Fibroblast of the conjunctiva (primary cell): ENCODE data around the gene MTERF2.

Experiments used
- DNase-seq: peaks from one replicate; pipeline ENCODE4 v3.0.0-alpha.2; 2010; ENCODE audit warnings: low read depth

MTERF2 gene

GRCh38 chr12:106987846-106988245, 900 bp upstream of the MTERF2 start:
- no peak for DNase-seq

- DNase-seq, result no peak
These were observed 811 bp downstream of the MTERF2 start for GRCh38 chr12:106986135-106986534.

- no peak for DNase-seq
These were observed 1.5 kb downstream of the MTERF2 start for GRCh38 chr12:106985479-106985878.

GRCh38 chr12:106984588-106985137, 2.3 kb downstream of the MTERF2 start:
- no peak for DNase-seq

GRCh38 chr12:106982229-106982628, 4.7 kb downstream of the MTERF2 start:
- DNase-seq, result no peak

- peak; percentile 43 for DNase-seq
These were observed 5.2 kb downstream of the MTERF2 start for GRCh38 chr12:106981788-106982187.

- DNase-seq, result no peak
These were observed 6.0 kb downstream of the MTERF2 start for GRCh38 chr12:106980944-106981343.

- DNase-seq, result no peak
These were observed 8.7 kb downstream of the MTERF2 start for GRCh38 chr12:106978035-106978800.

GRCh38 chr12:106976668-106977067, 10.3 kb downstream of the MTERF2 start:
- DNase-seq, result no peak

- DNase-seq, result peak; percentile 76
These were observed 10.8 kb downstream of the MTERF2 start for GRCh38 chr12:106975993-106976658.

GRCh38 chr12:106975098-106975497, 11.8 kb downstream of the MTERF2 start:
- DNase-seq, result no peak

- no peak for DNase-seq
These were observed 12.4 kb downstream of the MTERF2 start for GRCh38 chr12:106974511-106974910.

- DNase-seq, result no peak
These were observed 13.4 kb downstream of the MTERF2 start for GRCh38 chr12:106973545-106973944.

GRCh38 chr12:106971065-106971464, 15.9 kb downstream of the MTERF2 start:
- no peak for DNase-seq

- no peak for DNase-seq
These were observed 22.4 kb downstream of the MTERF2 start for GRCh38 chr12:106964526-106964925.

- DNase-seq, result no peak
These were observed 24.7 kb downstream of the MTERF2 start for GRCh38 chr12:106962286-106962685.

GRCh38 chr12:106960443-106960842, 26.5 kb downstream of the MTERF2 start:
- no peak for DNase-seq

- DNase-seq, result no peak
These were observed 29.4 kb downstream of the MTERF2 start for GRCh38 chr12:106957583-106957982.

- peak; percentile 43 for DNase-seq
These were observed 30.8 kb downstream of the MTERF2 start for GRCh38 chr12:106956048-106956578.

- peak; percentile 95 for DNase-seq
These were observed 31.4 kb downstream of the MTERF2 start, which contains the start of gene TMEM263 for GRCh38 chr12:106955377-106956047. TSS of gene TMEM263 (plus strand) at chr12:106955907. CDS start at chr12:106967117, 11,210 bp downstream.

- no peak for DNase-seq
These were observed 32.2 kb downstream of the MTERF2 start for GRCh38 chr12:106954462-106955376.
